ENCODE measurements around the gene FCER2.

Gene FCER2

GRCh38 chr19:7715671-7716070 lies 13.7 kb upstream of the FCER2 start:
- no peak overlapping the region for H3K27ac ChIP-seq (ENCODE audit: low read depth, low read length)
- H3K9me3 ChIP-seq (ENCODE audit: control insufficient read depth, insufficient read depth, low read length) = no peaks in the 10 kb centered on the region
- no peak overlapping the region for H3K9ac ChIP-seq (ENCODE audit: low read depth, low read length)
- H3K27me3 ChIP-seq (ENCODE audit: control insufficient read depth, insufficient read depth, low read length) = no peaks in the 10 kb centered on the region
- H3K4me3 ChIP-seq (ENCODE audit: low read depth, low read length) = no peak overlapping the region
- no peaks in the 10 kb centered on the region for H3K4me1 ChIP-seq (ENCODE audit: control insufficient read depth, insufficient read depth, low read length)
- no peaks in the 10 kb centered on the region for H3K36me3 ChIP-seq (ENCODE audit: control insufficient read depth, insufficient read depth, low read length)

DNA sequence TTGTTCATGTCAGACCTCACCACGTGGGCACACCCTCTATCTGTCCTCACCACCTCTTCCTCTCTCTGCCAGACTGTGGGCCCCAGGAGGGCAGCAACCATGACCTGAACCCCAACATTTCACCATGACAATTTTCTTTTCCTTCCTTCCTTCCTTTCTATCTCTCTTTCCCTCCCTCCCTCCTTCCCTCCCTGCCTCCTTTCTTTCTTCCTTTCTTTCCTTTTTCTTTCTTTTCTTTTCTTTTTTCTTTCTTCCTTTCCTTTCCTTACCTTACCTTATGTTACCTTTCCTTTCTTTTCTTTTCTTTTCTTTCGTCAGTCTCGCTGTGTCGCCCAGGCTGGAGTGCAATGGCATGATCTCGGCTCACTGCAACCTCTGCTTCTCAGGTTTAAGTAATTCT lies 8.7 kb upstream of the FCER2 start:
- Histone ChIP-seq H3K27ac (ENCODE audit: low read depth, low read length) (no peak overlapping the region), H3K9me3 (ENCODE audit: control insufficient read depth, insufficient read depth, low read length) (no peaks in the 10 kb centered on the region), H3K36me3 (ENCODE audit: control insufficient read depth, insufficient read depth, low read length) (no peaks in the 10 kb centered on the region), H3K27me3 (ENCODE audit: control insufficient read depth, insufficient read depth, low read length) (no peaks in the 10 kb centered on the region), H3K4me3 (ENCODE audit: low read depth, low read length) (no peak overlapping the region), H3K4me1 (ENCODE audit: control insufficient read depth, insufficient read depth, low read length) (no peaks in the 10 kb centered on the region), H3K9ac (ENCODE audit: low read depth, low read length) (no peak overlapping the region)

DNA sequence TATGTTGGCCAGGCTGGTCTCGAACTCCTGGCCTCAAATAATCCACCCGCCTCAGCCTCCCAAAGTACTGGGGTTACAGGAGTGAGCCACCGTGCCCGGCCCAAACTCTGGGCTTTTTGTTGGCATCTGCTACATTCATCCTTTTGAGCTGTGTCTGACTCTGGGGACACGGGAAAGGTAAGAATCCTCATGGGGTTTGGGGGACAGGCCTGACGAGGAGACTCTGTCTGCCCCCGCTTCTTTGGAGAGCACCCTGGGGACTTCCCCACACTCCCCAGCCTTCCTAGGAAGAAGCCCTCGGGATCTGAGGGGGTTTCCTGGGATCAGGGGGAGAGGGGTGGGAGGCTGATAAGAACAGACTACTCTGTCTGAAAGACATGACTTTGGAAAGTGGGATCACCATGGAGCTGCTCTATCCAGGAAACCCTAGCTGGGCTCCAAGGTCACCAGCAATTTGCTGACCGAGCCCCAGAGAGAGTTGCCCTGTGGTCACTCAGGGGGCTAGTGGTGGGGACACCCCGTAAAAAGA lies 8.1 kb upstream of the FCER2 start:
- Histone ChIP-seq H3K4me1 (ENCODE audit: control insufficient read depth, insufficient read depth, low read length) (no peaks in the 10 kb centered on the region), H3K9me3 (ENCODE audit: control insufficient read depth, insufficient read depth, low read length) (no peaks in the 10 kb centered on the region), H3K27ac (ENCODE audit: low read depth, low read length) (no peak overlapping the region), H3K4me3 (ENCODE audit: low read depth, low read length) (no peak overlapping the region), H3K36me3 (ENCODE audit: control insufficient read depth, insufficient read depth, low read length) (no peaks in the 10 kb centered on the region), H3K9ac (ENCODE audit: low read depth, low read length) (no peak overlapping the region), H3K27me3 (ENCODE audit: control insufficient read depth, insufficient read depth, low read length) (no peaks in the 10 kb centered on the region)

DNA sequence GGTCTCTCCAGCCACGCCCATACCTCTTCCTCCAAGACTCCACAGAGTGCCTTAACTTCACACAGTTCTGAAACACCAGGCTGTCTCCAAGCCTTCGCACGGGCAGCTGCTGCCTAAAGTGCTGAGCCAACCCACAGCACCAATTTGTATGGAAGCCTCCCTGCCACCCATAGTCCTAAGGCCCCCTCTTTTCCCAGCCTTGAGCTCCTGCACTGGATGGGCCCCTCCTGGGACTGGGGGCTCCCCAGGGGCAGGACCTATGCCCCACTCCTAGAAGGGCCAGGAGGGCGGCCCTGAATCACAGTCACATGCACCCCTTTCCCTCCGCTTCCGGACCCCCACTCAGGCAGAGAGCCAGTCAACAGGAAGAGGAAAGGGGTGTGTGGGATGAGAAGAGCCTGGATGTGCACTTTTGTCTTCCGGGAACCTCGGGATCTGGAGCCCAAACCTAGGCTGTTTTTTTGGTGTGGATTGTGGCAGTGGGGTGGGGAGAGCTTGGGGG lies 5.1 kb upstream of the FCER2 start:
- Histone ChIP-seq H3K27ac (ENCODE audit: low read depth, low read length) (no peak overlapping the region), H3K4me1 (ENCODE audit: control insufficient read depth, insufficient read depth, low read length) (no peaks in the 10 kb centered on the region), H3K36me3 (ENCODE audit: control insufficient read depth, insufficient read depth, low read length) (no peaks in the 10 kb centered on the region), H3K9ac (ENCODE audit: low read depth, low read length) (no peak overlapping the region), H3K27me3 (ENCODE audit: control insufficient read depth, insufficient read depth, low read length) (no peaks in the 10 kb centered on the region), H3K9me3 (ENCODE audit: control insufficient read depth, insufficient read depth, low read length) (no peaks in the 10 kb centered on the region), H3K4me3 (ENCODE audit: low read depth, low read length) (no peak overlapping the region)

DNA sequence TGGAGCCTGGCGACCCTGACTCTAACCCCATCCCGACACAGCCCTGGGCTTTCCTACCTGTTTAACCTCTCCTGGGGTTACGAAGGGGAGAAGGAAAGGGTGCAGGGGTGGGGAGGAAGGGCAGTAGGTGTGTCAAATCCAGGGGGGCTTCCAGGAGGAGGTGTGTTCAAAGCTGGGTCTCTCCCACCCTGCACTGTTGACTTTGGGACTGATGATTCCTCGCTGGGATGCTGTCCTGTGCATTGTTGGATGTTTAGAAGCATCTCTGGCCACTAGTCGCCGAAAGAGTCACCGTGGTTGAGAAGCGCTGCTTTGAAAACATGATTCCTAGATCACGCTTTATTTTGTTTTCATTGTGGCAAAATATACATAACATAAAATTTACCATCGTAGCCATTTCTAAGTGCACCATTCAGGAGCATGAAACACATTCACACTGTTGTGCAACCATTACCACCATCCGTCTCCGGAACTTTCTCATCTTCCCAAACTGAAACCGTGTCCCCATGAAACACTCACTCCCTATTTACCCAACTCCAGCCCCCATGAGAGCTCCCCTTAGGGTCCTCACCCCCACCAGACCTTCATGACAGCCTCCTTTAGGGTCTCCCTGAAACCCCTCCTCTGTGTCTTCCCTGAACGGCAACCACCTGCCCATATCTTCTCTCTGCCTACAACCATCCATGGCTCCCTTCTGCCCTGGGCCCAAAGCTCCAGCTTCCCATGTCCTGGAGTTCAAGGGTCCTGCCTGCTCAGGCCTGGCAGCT lies 4.4 kb upstream of the FCER2 start:
- Histone ChIP-seq H3K4me1 (ENCODE audit: control insufficient read depth, insufficient read depth, low read length) (no peaks in the 10 kb centered on the region), H3K9me3 (ENCODE audit: control insufficient read depth, insufficient read depth, low read length) (no peaks in the 10 kb centered on the region), H3K36me3 (ENCODE audit: control insufficient read depth, insufficient read depth, low read length) (no peaks in the 10 kb centered on the region), H3K27me3 (ENCODE audit: control insufficient read depth, insufficient read depth, low read length) (no peaks in the 10 kb centered on the region), H3K27ac (ENCODE audit: low read depth, low read length) (no peak overlapping the region), H3K4me3 (ENCODE audit: low read depth, low read length) (no peak overlapping the region), H3K9ac (ENCODE audit: low read depth, low read length) (no peak overlapping the region)

DNA sequence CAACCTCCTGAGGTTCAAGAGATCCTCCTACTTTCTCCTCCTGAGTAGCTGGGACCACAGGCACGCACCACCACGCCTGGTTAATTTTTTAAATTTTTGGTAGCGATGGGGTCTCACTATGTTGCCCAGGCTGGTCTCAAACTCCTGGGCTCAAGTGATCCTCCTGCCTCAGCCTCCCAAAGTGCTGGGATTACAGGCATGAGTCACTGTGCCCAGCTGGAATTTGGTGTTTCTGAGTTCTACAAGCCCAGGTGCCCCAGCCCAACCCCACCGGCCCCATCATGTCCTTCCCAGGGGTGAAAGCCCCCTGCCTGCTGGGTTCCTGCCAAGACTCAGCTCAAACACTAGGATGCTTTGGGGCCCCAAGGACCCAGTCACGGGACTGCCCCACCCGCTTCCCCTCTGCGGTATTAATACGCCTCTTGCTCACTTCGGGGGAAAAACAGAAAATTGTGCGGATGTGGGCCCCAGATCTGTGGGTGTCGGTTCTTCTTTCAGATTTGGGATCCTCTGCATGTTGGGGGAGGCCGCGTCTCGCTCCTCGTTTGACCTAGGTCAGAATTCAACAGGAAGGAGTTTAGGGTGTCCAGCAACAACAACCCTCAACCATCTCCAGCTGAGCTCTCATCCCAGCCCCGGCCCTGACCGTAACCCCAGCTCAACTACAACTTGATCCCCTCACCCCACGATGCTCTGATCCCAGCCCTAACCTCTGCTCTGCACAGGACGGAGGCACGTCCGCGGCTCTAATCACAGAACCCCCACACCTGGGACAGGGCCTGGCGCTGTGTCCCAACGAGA lies 3.7 kb upstream of the FCER2 start:
- Histone ChIP-seq H3K27me3 (ENCODE audit: control insufficient read depth, insufficient read depth, low read length) (no peaks in the 10 kb centered on the region), H3K9me3 (ENCODE audit: control insufficient read depth, insufficient read depth, low read length) (no peaks in the 10 kb centered on the region), H3K4me3 (ENCODE audit: low read depth, low read length) (no peak overlapping the region), H3K36me3 (ENCODE audit: control insufficient read depth, insufficient read depth, low read length) (no peaks in the 10 kb centered on the region), H3K27ac (ENCODE audit: low read depth, low read length) (no peak overlapping the region), H3K4me1 (ENCODE audit: control insufficient read depth, insufficient read depth, low read length) (no peaks in the 10 kb centered on the region), H3K9ac (ENCODE audit: low read depth, low read length) (no peak overlapping the region)

DNA sequence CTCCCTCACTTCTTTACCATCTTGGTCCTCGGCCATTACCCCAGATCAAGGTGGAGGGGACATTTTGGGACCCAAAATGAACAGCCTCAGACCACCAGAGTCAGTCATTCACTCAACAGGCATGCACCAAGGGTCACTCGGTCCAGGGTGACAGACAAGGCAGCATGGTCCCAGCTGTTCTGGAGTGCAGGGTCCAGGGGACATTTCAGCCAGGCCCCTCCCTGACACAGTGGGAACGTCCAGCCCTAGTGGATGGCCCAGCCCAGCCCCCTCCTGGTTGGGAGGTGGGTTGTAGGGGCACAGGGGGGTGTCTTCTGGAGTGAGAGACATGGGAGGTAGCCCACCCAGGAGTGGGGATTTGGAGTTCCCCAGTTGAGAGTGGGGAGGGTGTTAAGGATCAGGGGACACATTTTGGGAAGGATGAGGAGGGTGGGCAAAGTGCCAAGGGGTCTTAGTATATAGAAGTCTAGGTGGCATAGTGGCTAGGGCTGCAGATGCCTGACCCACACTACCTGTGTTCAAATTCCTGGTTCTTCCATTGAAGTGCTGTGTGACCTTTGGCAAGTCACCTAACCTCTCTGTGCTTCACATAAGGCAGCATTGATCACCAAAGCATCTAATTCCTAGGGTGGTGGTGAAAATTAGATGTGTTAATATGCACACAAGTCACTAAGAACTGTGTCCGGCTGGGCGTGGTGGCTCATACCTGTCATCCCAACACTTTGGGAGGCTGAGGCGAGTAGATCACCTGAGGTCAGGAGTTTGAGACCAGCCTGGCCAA lies 2.5 kb upstream of the FCER2 start:
- Histone ChIP-seq H3K4me3 (ENCODE audit: low read depth, low read length) (no peak overlapping the region), H3K27ac (ENCODE audit: low read depth, low read length) (no peak overlapping the region), H3K36me3 (ENCODE audit: control insufficient read depth, insufficient read depth, low read length) (no peaks in the 10 kb centered on the region), H3K27me3 (ENCODE audit: control insufficient read depth, insufficient read depth, low read length) (no peaks in the 10 kb centered on the region), H3K9ac (ENCODE audit: low read depth, low read length) (no peak overlapping the region), H3K9me3 (ENCODE audit: control insufficient read depth, insufficient read depth, low read length) (no peaks in the 10 kb centered on the region), H3K4me1 (ENCODE audit: control insufficient read depth, insufficient read depth, low read length) (no peaks in the 10 kb centered on the region)

GRCh38 chr19:7703332-7703731 lies 1.4 kb upstream of the FCER2 start:
- no peak overlapping the region for H3K27ac ChIP-seq (ENCODE audit: low read depth, low read length)
- H3K4me3 ChIP-seq (ENCODE audit: low read depth, low read length) = no peak overlapping the region
- H3K36me3 ChIP-seq (ENCODE audit: control insufficient read depth, insufficient read depth, low read length) = no peaks in the 10 kb centered on the region
- no peaks in the 10 kb centered on the region for H3K27me3 ChIP-seq (ENCODE audit: control insufficient read depth, insufficient read depth, low read length)
- H3K9me3 ChIP-seq (ENCODE audit: control insufficient read depth, insufficient read depth, low read length) = no peaks in the 10 kb centered on the region
- H3K9ac ChIP-seq (ENCODE audit: low read depth, low read length) = no peak overlapping the region
- peaks cover 2% of the 10 kb centered on the region; the same call in 1 of the 2 replicates for H3K4me1 ChIP-seq (ENCODE audit: control insufficient read depth, insufficient read depth, low read length)

DNA sequence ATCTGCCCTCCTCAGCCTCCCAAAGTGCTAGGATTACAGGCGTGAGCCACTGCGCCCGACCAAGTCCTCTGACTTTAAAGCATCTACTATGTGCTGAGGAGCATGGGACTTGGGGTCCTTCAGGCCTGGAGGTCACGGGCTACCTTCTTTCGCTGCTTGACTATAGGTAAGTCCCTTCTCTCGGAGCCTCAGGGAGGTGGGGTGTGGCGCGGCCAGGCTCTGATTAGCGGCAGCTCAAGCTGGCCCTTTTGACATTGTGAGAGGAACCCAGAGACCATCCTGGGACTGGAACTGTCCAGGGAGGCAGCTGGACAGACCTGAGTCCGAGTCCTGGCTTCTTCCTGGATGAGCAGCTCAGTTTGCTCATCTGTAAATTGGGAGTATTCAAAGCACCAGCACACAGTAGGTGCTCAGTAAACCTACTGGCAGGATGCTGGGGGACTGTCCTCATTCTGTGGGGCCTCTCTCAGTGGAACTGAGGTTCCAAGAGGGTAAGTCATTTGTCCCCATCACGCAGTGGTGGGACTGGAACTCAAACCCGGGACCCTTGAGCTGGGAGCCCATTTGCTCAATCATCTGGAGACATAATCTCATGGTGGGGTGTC lies 780 bp downstream of the FCER2 start:
- H3K9ac ChIP-seq (ENCODE audit: low read depth, low read length) = no peak overlapping the region
- no peaks in the 10 kb centered on the region for H3K9me3 ChIP-seq (ENCODE audit: control insufficient read depth, insufficient read depth, low read length)
- no peaks in the 10 kb centered on the region for H3K36me3 ChIP-seq (ENCODE audit: control insufficient read depth, insufficient read depth, low read length)
- H3K27me3 ChIP-seq (ENCODE audit: control insufficient read depth, insufficient read depth, low read length) = no peaks in the 10 kb centered on the region
- H3K27ac ChIP-seq (ENCODE audit: low read depth, low read length) = no peak overlapping the region
- no peak overlapping the region for H3K4me3 ChIP-seq (ENCODE audit: low read depth, low read length)
- H3K4me1 ChIP-seq (ENCODE audit: control insufficient read depth, insufficient read depth, low read length) = peaks cover 2% of the 10 kb centered on the region; the same call in 1 of the 2 replicates

All from HUES48 (cell line).